HepG2 (cell line): ENCODE data around the gene DVL3. TPM values are rescaled to one million over a fixed set of nuclear protein-coding genes. Genes with fewer than 3 reads are reported as not detected.

Source experiments
- HOXA5 ChIP-seq: sonication (generic); formaldehyde crosslinking; IDR thresholded peaks from 2 replicates; pipeline ENCODE4 v1.4.0; 2020; ENCODE audit warnings: missing genetic modification reagents
- REPIN1 ChIP-seq: sonication (generic); formaldehyde crosslinking; IDR thresholded peaks from 2 replicates; pipeline ENCODE4 v1.8.0; 2022; ENCODE audit warnings: missing genetic modification reagents, low read depth, mild to moderate bottlenecking, borderline replicate concordance
- TFDP1 ChIP-seq: IDR thresholded peaks from 2 replicates; pipeline ENCODE4 v1.6.1; 2016; ENCODE audit warnings: missing compliant biosample characterization, missing genetic modification reagents, borderline replicate concordance
- THYN1 ChIP-seq: sonication (generic); formaldehyde crosslinking; IDR thresholded peaks from 2 replicates; pipeline ENCODE4 v1.8.1; 2023; ENCODE audit warnings: low read depth, mild to moderate bottlenecking, moderate library complexity, missing genetic modification reagents, borderline replicate concordance
- ZFY ChIP-seq: sonication (generic); formaldehyde crosslinking; IDR thresholded peaks from 2 replicates; pipeline ENCODE4 v1.4.0; 2020; ENCODE audit warnings: missing genetic modification reagents
- ZMYM2 ChIP-seq: sonication (generic); formaldehyde crosslinking; IDR thresholded peaks from 2 replicates; pipeline ENCODE4 v1.8.0; 2022; ENCODE audit warnings: mild to moderate bottlenecking, missing genetic modification reagents
- ZNF326 ChIP-seq: sonication (generic); formaldehyde crosslinking; IDR thresholded peaks from 2 replicates; pipeline ENCODE4 v1.4.0; 2020; ENCODE audit warnings: missing genetic modification reagents, borderline replicate concordance
- ZNF407 ChIP-seq: sonication (generic); formaldehyde crosslinking; IDR thresholded peaks from one replicate; pipeline ENCODE4 v1.5.1; 2020; ENCODE audit warnings: mild to moderate bottlenecking, missing genetic modification reagents; ENCODE audit errors: not compliant biosample characterization
- ZNF543 ChIP-seq: sonication (generic); formaldehyde crosslinking; IDR thresholded peaks from 2 replicates; pipeline ENCODE4 v1.4.0; 2020; ENCODE audit warnings: mild to moderate bottlenecking, missing genetic modification reagents
- ZNF780A ChIP-seq: sonication (generic); formaldehyde crosslinking; IDR thresholded peaks from 2 replicates; pipeline ENCODE4 v1.8.0; 2022; ENCODE audit warnings: mild to moderate bottlenecking, missing genetic modification reagents, moderate library complexity
- polyA plus RNA-seq, 8 experiments: library from polyadenylated mRNA; depleted of rRNA in 3 of 8; stranded (reverse) in 7 of 8; unstranded in 1 of 8; fragments of >200 nt; fragmentation: Illumina TruSeq in 4 of 8; extraction: Trizol in 4 of 8; gene quantifications; 2 replicates each; pipeline versions ENCODE4 v1.2.1 to v1.2.3, GENCODE V29; 2011 to 2016; ENCODE audit warnings: low read depth in 4 of 8, missing spikeins in 1 of 8, mixed read lengths in 1 of 8; ENCODE audit not compliant: insufficient read depth in 1 of 8
- total RNA-seq, 5 experiments: library from RNA; depleted of rRNA; stranded (reverse); fragments of >200 nt; fragmentation: Illumina TruSeq; extraction: Trizol; gene quantifications; 2 replicates each; pipeline ENCODE4 v1.2.3, GENCODE V29; 2016; ENCODE audit warnings: low read depth in 1 of 5
- TF ChIP-seq, protein P1 (sequence below): sonication (generic); formaldehyde crosslinking; IDR thresholded peaks from 2 replicates; pipeline ENCODE4 v1.9.0; 2021; ENCODE audit warnings: missing genetic modification reagents, borderline replicate concordance
- TF ChIP-seq, protein P2 (sequence below): sonication (generic); formaldehyde crosslinking; IDR thresholded peaks from 2 replicates; pipeline ENCODE4 v1.8.0; 2022; ENCODE audit warnings: missing genetic modification reagents, low read depth, mild to moderate bottlenecking, borderline replicate concordance
- TF ChIP-seq, protein P3 (sequence below): sonication (generic); formaldehyde crosslinking; conservative IDR thresholded peaks from 2 replicates; pipeline ENCODE4 v1.8.0; 2022; ENCODE audit warnings: low read depth, missing genetic modification reagents

DVL3 gene
- total and polyA plus RNA-seq, 2 of the 13 experiments (the other 11 are each of a cell fraction or from before 2014, with no cell fraction given), result 29.0 to 36.1 TPM

DNA sequence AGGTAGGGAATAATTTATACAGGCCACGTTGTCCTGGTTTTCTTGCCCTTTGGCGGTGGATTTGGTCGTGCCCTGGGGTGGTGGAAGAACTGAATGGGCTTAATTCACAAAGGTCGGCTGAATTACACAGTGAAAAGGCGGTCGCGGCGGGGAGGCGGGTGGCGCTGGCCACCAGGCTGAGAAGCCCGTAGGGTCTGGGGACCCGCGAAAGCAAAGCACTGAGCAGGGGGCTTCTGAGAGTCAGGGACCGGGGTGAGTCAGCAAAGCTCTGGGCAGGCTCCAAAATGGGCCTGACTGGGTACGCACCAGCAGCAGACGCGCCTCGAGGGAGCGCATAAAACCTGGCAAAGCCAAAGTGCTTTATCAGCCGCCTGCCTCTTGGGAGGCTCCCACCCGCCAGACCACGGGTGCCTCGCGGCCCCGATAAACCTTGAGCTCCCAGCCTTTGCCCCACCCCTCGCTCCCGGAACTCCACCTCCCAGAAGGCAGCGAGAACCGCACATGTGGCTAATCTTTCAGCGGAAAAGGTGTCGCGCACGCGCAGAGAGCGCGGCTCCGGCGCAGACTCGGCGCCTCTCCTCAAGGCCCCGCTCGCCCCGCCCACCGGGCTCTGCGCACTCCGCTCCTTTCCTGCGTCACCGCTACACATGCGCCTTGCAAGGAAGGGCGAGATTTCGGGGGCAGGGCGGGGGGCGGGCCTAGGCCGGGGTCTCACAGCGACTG lies 30.4 kb downstream of the DVL3 start (continued):
- peak; percentile 50; the same call in 1 of the 2 replicates for TF ChIP-seq ZNF543
- TF ChIP-seq, protein P1, sequence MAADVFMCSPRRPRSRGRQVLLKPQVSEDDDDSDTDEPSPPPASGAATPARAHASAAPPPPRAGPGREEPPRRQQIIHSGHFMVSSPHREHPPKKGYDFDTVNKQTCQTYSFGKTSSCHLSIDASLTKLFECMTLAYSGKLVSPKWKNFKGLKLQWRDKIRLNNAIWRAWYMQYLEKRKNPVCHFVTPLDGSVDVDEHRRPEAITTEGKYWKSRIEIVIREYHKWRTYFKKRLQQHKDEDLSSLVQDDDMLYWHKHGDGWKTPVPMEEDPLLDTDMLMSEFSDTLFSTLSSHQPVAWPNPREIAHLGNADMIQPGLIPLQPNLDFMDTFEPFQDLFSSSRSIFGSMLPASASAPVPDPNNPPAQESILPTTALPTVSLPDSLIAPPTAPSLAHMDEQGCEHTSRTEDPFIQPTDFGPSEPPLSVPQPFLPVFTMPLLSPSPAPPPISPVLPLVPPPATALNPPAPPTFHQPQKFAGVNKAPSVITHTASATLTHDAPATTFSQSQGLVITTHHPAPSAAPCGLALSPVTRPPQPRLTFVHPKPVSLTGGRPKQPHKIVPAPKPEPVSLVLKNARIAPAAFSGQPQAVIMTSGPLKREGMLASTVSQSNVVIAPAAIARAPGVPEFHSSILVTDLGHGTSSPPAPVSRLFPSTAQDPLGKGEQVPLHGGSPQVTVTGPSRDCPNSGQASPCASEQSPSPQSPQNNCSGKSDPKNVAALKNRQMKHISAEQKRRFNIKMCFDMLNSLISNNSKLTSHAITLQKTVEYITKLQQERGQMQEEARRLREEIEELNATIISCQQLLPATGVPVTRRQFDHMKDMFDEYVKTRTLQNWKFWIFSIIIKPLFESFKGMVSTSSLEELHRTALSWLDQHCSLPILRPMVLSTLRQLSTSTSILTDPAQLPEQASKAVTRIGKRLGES (CRISPR knock-in tag), result no peak
- no peak for TF ChIP-seq REPIN1
- no peak for TF ChIP-seq THYN1 (CRISPR knock-in tag)
- TF ChIP-seq TFDP1 (CRISPR knock-in tag), result peak; percentile 77; the same call in 1 of the 2 replicates
- TF ChIP-seq ZFY (CRISPR knock-in tag), result no peak
- TF ChIP-seq ZNF780A, result no peak
- TF ChIP-seq, protein P2, sequence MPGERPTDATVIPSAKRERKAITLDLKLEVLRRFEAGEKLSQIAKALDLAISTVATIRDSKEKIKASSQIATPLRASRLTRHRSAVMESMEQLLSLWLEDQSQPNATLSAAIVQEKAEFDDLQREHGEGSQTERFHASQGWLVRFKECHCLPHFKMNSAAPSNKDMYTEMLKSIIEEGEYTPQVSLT, result no peak
- peak; percentile 55; the same call in 1 of the 2 replicates for TF ChIP-seq ZMYM2 (CRISPR knock-in tag)
- peak; percentile 59 for TF ChIP-seq ZNF407 (CRISPR knock-in tag)
- no peak for TF ChIP-seq ZNF326 (CRISPR knock-in tag)
- no peak for TF ChIP-seq HOXA5 (CRISPR knock-in tag)
- TF ChIP-seq, protein P3, sequence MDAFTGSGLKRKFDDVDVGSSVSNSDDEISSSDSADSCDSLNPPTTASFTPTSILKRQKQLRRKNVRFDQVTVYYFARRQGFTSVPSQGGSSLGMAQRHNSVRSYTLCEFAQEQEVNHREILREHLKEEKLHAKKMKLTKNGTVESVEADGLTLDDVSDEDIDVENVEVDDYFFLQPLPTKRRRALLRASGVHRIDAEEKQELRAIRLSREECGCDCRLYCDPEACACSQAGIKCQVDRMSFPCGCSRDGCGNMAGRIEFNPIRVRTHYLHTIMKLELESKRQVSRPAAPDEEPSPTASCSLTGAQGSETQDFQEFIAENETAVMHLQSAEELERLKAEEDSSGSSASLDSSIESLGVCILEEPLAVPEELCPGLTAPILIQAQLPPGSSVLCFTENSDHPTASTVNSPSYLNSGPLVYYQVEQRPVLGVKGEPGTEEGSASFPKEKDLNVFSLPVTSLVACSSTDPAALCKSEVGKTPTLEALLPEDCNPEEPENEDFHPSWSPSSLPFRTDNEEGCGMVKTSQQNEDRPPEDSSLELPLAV (CRISPR knock-in tag), result no peak
